Ectodermal cell (in vitro differentiated cells): ENCODE data around the gene GALNT14.

Experiments used
- H3K27ac ChIP-seq: 2 replicates; pipeline ENCODE4 v1.7.0; 2013; ENCODE audit warnings: mild to moderate bottlenecking, low read depth, low read length; ENCODE audit not compliant: insufficient read depth, poor library complexity, severe bottlenecking
- H3K27me3 ChIP-seq: 2 replicates; pipeline ENCODE4 v1.7.0; 2013; ENCODE audit warnings: mild to moderate bottlenecking, low read length; ENCODE audit not compliant: insufficient read depth, control insufficient read depth, poor library complexity, severe bottlenecking
- H3K36me3 ChIP-seq: one replicate; pipeline ENCODE4 v1.7.0; 2013; ENCODE audit warnings: low read length; ENCODE audit not compliant: control insufficient read depth, insufficient read depth
- H3K4me1 ChIP-seq: one replicate; pipeline ENCODE4 v1.7.0; 2013; ENCODE audit warnings: low read length; ENCODE audit not compliant: control insufficient read depth, insufficient read depth
- H3K4me3 ChIP-seq: 2 replicates; pipeline ENCODE4 v1.7.0; 2013; ENCODE audit warnings: low read depth, low read length, control low read depth; ENCODE audit not compliant: insufficient read depth
- H3K9me3 ChIP-seq: 2 replicates; pipeline ENCODE4 v1.7.0; 2013; ENCODE audit warnings: mild to moderate bottlenecking, low read length, moderate library complexity; ENCODE audit not compliant: control insufficient read depth
- WGBS, 2 experiments: methylation state at CpG; one replicate each; pipeline ENCODE4 v1.1.7; 2013; ENCODE audit warnings: missing lambda C conversion rate in 2 of 2; 5-methylcytosine and 5-hydroxymethylcytosine counted together

Gene GALNT14

DNA sequence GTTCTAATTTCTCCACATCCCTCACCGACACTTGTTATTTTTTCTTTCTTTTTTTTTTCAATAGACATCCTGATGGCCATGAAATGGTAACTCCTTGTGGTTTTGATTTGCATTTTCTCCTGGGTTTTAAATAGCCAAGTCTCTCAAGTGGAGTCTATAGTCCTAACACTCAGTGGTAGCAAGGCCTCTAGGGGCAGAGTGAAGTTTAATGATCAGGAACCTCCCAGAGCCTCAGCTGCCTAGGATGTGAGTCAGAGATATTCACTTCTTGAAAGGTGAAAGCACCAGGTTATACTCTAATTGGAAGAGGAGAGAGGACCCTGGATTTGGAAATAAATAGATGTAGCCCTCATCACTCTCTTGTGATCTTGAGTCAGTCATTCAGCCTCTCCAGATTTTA is 268.3 kb downstream of the GALNT14 start:
- Histone ChIP-seq H3K4me3 (no peak overlapping the region), H3K4me1 (peaks cover 10% of the 10 kb centered on the region), H3K36me3 (no peaks in the 10 kb centered on the region), H3K27ac (no peak overlapping the region), H3K9me3 (no peaks in the 10 kb centered on the region), H3K27me3 (no peaks in the 10 kb centered on the region)
- 83 to 92% methylated on average over 1 of the region's 1 CpG for WGBS, 2 experiments

GRCh38 chr2:30867385-30867784 is 270.9 kb downstream of the GALNT14 start:
- Histone ChIP-seq H3K9me3 (no peaks in the 10 kb centered on the region), H3K27ac (no peak overlapping the region), H3K36me3 (no peaks in the 10 kb centered on the region), H3K27me3 (no peaks in the 10 kb centered on the region), H3K4me1 (peaks cover 6% of the 10 kb centered on the region), H3K4me3 (no peak overlapping the region)
- 94% methylated on average over 4 of the region's 4 CpGs for WGBS, 2 experiments

DNA sequence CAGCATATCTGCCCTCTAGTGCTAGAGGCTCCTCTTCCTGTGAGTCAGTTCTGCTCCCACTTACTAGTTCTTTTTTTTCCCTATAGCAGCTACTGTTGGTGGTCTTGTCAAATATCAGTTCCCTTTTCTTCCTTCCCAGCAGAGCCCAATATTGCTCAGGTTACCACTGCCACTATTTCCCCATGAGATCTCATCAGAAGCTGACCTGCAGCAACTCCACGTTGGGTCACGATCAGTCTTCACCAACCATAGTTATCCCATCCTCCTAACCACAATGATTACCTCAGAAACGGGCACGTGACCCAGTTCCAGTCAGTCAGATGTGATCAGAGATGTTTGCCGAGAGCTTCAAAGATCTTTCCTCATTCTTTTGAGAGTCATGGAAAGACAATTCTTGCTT is 271.3 kb downstream of the GALNT14 start:
- Histone ChIP-seq H3K36me3 (no peaks in the 10 kb centered on the region), H3K27me3 (no peaks in the 10 kb centered on the region), H3K4me3 (no peak overlapping the region), H3K4me1 (peaks cover 1% of the 10 kb centered on the region), H3K27ac (no peak overlapping the region), H3K9me3 (no peaks in the 10 kb centered on the region)
- WGBS, 2 experiments: 92 to 96% methylated on average over 5 of the region's 5 CpGs

DNA sequence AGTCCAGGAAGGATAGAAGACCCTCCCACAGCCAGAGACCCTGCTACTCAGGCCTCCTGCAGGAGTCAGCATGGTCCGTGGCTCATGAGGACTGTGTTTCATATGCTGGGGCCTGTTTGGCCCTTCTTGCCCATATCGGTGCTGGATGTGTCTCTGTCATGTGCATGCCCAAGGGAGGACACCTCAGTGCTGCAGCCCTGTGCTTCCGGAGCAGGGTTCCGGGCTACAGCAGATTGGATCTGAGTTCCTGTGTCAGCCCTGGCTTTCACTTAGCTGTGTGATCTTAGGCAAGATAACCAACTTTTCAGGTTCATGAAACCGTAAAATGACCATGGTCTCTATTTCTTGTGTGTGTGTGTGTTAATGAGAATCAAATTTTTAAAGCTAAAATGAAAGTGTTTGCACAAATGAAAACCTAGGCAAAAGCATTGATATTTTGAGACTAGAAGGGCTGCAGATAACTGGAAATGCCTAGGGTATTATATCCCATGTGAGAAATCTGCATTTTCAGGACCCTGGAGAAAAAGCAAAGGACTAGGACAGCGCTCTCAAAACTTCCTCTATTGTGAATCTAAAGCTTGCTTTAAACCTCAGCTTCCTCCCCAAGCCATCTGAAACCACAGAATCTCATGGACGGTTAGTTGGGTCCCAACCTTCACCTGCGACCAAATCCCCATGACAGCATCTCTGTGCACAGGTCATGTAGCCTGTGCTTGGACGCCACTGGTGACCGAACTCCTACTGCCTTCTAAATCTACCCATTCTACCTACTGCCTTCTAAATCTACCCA is 272.2 kb downstream of the GALNT14 start:
- Histone ChIP-seq H3K27ac (no peak overlapping the region), H3K4me1 (no peaks in the 10 kb centered on the region), H3K4me3 (no peak overlapping the region), H3K36me3 (no peaks in the 10 kb centered on the region), H3K9me3 (no peaks in the 10 kb centered on the region), H3K27me3 (no peaks in the 10 kb centered on the region)
- WGBS, 2 experiments: 94% methylated on average over 10 of the region's 10 CpGs

DNA sequence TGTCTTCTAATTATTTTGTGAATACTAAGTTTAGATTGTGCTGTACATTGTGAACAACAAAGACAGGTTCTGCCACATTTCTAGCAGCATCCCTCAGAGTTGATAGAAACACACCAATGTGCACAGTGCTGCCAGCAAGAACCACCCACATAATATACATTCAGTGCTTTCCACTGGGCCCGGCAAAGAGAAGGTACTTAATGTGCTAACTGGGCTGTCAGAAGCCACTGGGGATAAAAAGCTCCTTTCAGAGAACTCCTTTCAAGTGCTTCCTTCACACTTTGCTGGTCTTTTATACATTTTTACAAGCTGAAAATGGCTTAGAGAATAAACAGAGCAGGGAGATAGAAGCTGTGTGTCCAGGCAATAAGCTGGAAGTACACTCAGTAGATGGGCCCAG is 273.0 kb downstream of the GALNT14 start:
- no peaks in the 10 kb centered on the region for H3K4me1 ChIP-seq
- H3K27ac ChIP-seq: no peak overlapping the region
- H3K4me3 ChIP-seq: no peak overlapping the region
- no peaks in the 10 kb centered on the region for H3K9me3 ChIP-seq
- H3K27me3 ChIP-seq: no peaks in the 10 kb centered on the region
- no peaks in the 10 kb centered on the region for H3K36me3 ChIP-seq
- WGBS, 2 experiments: 88 to 91% methylated on average over 1 of the region's 1 CpG

- Histone ChIP-seq H3K9me3 (no peaks in the 10 kb centered on the region), H3K36me3 (no peaks in the 10 kb centered on the region), H3K4me1 (no peaks in the 10 kb centered on the region), H3K27ac (no peak overlapping the region), H3K4me3 (no peak overlapping the region), H3K27me3 (no peaks in the 10 kb centered on the region)
- 89 to 95% methylated on average over 2 of the region's 3 CpGs for WGBS, 2 experiments
Observed at GRCh38 chr2:30862054-30862651, 276.1 kb downstream of the GALNT14 start.

DNA sequence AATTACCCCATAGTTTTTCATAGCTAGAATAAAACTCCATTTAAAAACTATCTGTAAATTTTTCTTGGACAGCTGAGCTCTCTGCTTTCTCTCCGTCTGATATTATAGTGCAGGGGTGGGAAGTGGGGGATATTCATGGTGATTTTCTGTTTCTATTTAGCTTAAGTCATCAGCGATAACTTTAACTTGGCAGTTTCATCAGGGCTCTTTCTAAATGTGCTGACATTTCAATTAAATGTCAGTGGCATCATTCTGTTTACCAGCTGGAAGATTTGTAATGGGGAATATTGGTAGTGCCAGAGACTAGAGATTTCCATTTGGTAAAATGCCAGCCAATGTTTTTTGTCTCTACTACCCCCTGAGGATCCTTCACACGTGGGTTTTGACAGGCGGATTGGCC is 277.5 kb downstream of the GALNT14 start:
- 85 to 87% methylated on average over 4 of the region's 4 CpGs for WGBS, 2 experiments
- H3K9me3 ChIP-seq: no peaks in the 10 kb centered on the region
- no peaks in the 10 kb centered on the region for H3K4me1 ChIP-seq
- no peak overlapping the region for H3K27ac ChIP-seq
- no peaks in the 10 kb centered on the region for H3K27me3 ChIP-seq
- H3K4me3 ChIP-seq: no peak overlapping the region
- H3K36me3 ChIP-seq: no peaks in the 10 kb centered on the region
